ENCODE measurements around the gene TOR1AIP2. TPM values are rescaled to one million over a fixed set of nuclear protein-coding genes. Genes with fewer than 3 reads are reported as not detected.

TOR1AIP2 gene
- total RNA-seq, 1 donor from 2014 or later: 73.9 TPM

- DNase-seq (ENCODE audit: low read depth): no peak
Measured at GRCh38 chr1:179826626-179827280, 50.9 kb downstream of the TOR1AIP2 start.

GRCh38 chr1:179825798-179826460, 51.7 kb downstream of the TOR1AIP2 start:
- no peak for DNase-seq (ENCODE audit: low read depth)

GRCh38 chr1:179825206-179825605, 52.4 kb downstream of the TOR1AIP2 start:
- no peak for DNase-seq (ENCODE audit: low read depth)

- DNase-seq (ENCODE audit: low read depth): no peak
Measured at GRCh38 chr1:179824265-179824664, 53.3 kb downstream of the TOR1AIP2 start.

GRCh38 chr1:179823693-179824092, 53.9 kb downstream of the TOR1AIP2 start:
- DNase-seq (ENCODE audit: low read depth): no peak

GRCh38 chr1:179822065-179822464, 55.5 kb downstream of the TOR1AIP2 start:
- no peak for DNase-seq (ENCODE audit: low read depth)

- no peak for DNase-seq (ENCODE audit: low read depth)
Measured at GRCh38 chr1:179821524-179821923, 56.1 kb downstream of the TOR1AIP2 start.

GRCh38 chr1:179820226-179820970, 57.2 kb downstream of the TOR1AIP2 start:
- no peak for DNase-seq (ENCODE audit: low read depth)

GRCh38 chr1:179818743-179819173, 58.8 kb downstream of the TOR1AIP2 start:
- no peak for DNase-seq (ENCODE audit: low read depth)

GRCh38 chr1:179818260-179818659, 59.3 kb downstream of the TOR1AIP2 start:
- DNase-seq (ENCODE audit: low read depth): no peak

GRCh38 chr1:179817789-179818188, 59.8 kb downstream of the TOR1AIP2 start:
- DNase-seq (ENCODE audit: low read depth): peak; percentile 87

- no peak for DNase-seq (ENCODE audit: low read depth)
Measured at GRCh38 chr1:179817056-179817455, 60.5 kb downstream of the TOR1AIP2 start.

GRCh38 chr1:179816196-179816960, 61.2 kb downstream of the TOR1AIP2 start:
- no peak for DNase-seq (ENCODE audit: low read depth)

GRCh38 chr1:179815641-179816040, 62.0 kb downstream of the TOR1AIP2 start:
- DNase-seq (ENCODE audit: low read depth): no peak

GRCh38 chr1:179814546-179814838, 63.1 kb downstream of the TOR1AIP2 start:
- no peak for DNase-seq (ENCODE audit: low read depth)

GRCh38 chr1:179813626-179814545, 63.7 kb downstream of the TOR1AIP2 start:
- no peak for DNase-seq (ENCODE audit: low read depth)

- DNase-seq (ENCODE audit: low read depth): peak; percentile 28
Measured at GRCh38 chr1:179812501-179813292, 64.9 kb downstream of the TOR1AIP2 start.

- no peak for DNase-seq (ENCODE audit: low read depth)
Measured at GRCh38 chr1:179810367-179810715, 67.3 kb downstream of the TOR1AIP2 start.

- peak; percentile 70 for DNase-seq (ENCODE audit: low read depth)
Measured at GRCh38 chr1:179809506-179810366, 67.9 kb downstream of the TOR1AIP2 start.

Data from myocyte (in vitro differentiated cells).